ENCODE results near the gene PPP1R1C.

GRCh38 chr2:182023235-182023634 lies 37.6 kb downstream of the PPP1R1C start:
- TF ChIP-seq EP300 (IDR thresholded peaks at IDR 0.05; ENCODE audit: low read depth), result no peak
- no peak for TF ChIP-seq CTCF (IDR thresholded peaks at IDR 0.05)
- TF ChIP-seq POLR2A (IDR thresholded peaks at IDR 0.05), result no peak
- TF ChIP-seq POLR2AphosphoS5 (IDR thresholded peaks at IDR 0.05), result no peak

Measured in transverse colon (tissue), 4 donors.